HG02970 (cell line): ENCODE measurements around the gene TMEM255B.

ENCODE experiments used
- ATAC-seq: cut with Tn5 transposase; IDR thresholded peaks from one replicate; pipeline ENCODE4 v1.9.1; 2021; ENCODE audit warnings: mild to moderate bottlenecking, moderate library complexity, moderate number of reproducible peaks; ENCODE audit not compliant: unreplicated experiment, low FRiP score

TMEM255B gene

DNA sequence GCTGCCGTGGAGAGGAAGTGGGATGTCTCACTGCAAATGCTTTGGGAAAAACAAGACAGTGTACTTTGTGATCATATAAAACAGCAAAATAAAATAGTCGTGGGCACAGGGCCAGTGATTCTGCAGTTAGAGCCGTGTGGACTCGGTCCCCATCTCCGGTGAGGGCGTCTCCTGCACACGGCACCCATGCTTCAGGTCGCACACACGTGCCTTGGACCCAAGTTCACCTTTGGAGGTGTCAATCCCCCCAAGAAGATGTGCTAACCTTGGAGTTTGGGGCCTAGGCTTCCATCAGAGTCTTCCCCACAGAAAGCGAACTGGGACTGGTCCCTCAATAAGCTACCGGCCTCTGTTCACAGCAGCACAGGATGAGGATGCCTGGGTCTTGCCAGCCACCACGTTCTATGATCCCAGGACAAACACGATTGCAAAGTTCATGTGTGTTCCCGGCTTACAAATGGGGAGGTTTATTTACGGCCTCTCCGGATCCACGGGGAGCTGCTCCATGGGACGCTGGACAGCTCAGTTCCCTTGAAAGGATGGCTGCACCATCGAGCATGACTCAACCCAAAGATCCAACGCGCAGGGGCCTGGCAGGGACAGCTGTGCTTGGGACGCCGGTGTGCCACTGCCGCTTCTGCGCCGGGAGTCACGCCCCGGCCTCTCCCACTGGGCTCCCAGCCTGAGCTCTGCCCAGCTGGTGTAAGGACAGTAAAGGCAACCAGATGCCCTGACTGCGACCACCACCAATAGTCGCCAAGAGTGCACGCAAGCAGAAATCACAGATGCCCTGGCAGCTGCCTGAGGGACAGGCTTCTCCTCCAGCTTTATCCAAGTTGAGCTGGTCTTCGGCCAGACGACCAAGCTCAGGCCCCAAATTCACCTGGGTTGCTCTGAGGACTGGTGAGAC lies 96.2 kb downstream of the TMEM255B start:
- no peak for ATAC-seq

DNA sequence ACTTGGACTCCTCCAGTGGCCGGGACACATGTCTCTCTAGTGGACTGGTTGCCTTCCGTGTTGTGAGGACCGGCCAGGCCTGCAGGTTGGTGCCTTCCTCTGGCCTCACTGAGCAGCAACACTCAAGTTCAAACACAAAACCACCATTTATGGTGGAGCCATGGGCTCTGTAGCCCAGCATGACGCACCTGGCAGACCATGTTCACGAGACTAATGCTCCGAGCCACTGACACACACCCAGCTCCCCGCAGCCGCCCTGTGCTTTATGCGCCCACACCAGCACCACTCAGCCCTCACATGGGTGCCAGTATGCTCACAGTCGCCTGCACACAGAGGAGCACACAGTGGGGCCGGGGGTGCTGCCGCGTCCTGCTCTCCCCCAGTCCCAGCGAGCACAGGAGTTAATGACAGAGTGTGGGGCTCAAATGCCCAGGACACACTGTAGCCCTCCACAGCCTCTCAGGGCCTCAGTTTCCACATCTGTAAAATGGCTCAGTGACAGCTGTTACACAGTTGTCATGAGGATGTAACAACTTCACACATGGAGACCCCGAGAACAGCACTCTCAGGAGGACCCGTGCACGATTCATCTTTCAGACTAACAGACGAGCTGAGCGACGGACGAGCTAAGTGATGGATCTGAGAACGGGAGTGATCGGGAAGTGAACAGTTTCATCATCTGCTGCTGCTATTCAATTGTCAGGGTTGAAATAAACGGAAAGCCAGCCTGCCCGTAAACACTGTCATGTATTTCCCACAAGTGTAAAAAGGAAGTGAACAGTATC lies 97.1 kb downstream of the TMEM255B start:
- no peak for ATAC-seq

DNA sequence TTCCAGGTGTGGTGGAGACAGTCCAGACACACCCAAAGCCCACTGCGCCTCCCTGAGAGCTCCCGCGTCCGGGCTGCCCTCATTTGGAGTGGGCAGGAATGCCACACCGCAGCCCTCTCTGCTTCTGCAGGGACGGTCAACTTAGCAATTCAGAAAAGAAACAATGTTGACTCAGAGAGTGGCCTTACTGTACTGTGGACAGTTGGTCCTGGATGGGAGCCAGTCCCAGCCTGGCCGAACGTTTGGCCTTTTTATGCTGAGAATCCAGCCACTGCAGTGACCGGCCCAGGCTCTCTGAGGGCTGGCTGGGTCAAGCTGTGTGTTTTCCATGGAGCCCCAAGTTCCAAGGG lies 97.7 kb downstream of the TMEM255B start:
- no peak for ATAC-seq

DNA sequence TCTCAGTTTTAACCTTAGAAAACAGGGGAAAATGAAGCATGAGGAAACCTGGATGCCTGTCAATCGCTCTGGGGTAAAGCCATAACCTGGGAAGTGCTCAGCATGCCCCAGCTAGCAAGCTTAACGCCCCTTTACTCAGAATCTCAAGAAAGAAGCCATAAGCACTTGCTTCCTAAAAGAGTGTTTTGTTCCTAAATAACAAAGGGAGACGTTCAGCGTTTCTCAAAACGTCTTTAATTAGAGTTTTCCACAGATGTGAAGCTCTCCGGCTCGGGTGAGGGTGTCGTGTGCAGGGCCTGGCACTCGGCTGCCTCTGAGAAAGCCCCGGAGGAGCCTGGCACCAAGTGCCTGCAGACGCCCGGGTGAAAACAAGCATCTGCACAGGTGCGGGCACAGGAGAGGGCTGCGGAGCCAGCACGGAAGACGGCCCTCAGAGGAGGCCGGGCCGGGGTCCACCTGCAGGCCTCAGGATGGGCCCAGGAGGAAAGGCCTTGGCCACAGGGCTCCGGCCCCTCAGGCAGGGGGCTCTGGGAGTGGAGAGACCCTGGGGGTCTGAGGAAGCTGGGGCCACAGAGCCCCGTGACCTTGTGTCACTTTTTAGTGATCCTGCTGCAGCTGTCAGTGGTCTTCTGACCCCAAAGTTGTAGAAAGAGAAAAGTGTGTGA lies 98.6 kb downstream of the TMEM255B start:
- ATAC-seq, result no peak

DNA sequence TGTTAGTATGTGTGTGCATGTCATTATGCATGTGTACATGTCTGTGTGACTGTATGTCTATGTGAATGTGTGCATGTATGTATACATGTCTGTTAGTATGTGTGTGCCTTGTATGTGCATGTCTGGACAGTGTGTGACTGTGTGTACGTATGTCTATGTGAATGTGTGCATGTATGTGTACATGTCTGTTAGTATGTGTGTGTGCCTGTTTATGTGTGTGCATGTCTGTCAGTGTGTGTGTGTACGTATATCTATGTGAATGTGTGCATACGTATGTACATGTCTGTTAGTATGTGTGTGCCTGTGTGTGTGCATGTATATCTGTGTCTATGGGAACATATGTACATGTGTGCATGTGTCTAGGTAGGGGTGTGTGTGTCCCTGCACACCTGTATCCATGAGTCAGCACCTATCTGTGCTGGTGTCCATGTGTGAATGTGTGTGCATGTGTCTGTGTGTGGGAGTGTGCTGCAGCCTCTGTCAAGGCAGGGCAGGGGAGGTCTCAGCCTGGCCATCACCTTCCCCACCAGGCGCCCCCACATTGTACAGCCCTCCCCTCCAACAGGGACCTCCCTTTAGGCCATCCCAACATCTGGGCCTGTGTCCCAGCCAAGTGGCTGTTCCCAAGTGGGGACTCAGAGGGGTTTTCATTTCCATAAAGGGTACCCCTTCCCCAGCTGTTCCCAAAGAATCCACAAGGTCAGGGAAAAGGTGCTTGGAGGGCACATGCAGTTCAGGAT lies 100.5 kb downstream of the TMEM255B start:
- no peak for ATAC-seq

DNA sequence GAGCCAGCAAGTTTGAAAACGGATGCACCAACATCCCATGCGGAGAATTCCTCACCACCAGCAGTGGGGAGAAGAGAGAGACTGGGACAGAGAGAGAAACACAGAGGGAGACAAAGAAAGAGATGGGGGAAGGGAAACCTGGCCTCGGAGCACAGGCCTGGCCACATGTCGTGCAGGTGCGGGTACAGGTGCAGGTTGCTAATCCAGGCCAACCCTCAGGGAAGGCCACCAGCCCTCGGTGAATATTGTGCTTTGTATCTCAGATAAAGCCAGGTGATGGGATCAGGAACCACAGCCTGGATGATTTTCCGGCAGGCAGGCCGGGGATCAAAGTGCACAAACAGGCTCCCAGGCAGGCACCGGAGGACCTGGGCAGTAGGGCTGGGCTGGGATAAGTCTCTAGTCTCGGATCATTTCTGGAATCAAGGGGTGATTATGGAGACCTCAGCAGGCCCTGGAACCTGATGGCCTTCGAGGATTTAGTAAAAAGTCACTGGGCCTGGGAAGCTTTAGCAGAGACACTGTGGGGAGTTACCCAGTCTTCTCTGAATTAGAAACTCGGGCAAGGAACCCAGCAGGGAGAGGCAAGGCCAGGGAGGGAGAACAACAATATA lies 101.1 kb downstream of the TMEM255B start:
- no peak for ATAC-seq

DNA sequence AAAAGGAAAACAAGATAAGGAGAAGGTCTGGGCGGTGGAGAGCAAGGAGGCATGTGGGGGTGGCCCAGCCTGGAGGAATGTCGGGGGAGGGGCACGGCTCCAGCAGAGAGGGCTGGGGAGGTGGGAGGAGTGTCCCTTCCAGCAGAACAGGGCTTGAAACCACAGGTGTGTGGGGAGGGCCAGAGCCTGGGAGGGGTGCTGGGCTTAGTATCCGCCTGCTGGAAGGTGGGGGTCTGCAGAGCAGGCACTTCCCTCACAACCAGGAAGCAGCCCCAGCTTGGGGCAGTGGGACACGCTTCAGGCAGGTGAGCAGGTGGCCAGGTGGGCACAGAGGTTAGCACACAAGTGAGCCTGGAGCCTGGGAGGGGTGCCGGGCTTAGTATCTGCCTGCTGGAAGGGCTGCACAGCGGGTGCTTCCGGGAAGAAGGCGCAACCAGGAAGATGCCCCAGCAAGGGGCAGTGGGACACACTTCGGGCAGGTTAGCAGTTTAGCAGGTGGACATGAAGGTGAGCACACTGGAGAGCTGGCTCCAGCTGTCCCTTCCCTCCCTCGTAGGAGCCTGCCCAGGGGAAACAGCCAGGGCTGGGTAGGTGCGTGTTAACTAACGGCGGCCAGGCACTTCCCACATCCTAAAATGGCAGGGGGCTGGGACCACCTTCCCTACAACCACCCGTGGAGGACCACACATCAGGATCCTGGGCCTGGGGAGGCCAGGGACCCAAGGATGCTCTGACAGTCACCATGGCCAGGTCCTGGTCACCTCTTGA lies 101.8 kb downstream of the TMEM255B start:
- no peak for ATAC-seq

DNA sequence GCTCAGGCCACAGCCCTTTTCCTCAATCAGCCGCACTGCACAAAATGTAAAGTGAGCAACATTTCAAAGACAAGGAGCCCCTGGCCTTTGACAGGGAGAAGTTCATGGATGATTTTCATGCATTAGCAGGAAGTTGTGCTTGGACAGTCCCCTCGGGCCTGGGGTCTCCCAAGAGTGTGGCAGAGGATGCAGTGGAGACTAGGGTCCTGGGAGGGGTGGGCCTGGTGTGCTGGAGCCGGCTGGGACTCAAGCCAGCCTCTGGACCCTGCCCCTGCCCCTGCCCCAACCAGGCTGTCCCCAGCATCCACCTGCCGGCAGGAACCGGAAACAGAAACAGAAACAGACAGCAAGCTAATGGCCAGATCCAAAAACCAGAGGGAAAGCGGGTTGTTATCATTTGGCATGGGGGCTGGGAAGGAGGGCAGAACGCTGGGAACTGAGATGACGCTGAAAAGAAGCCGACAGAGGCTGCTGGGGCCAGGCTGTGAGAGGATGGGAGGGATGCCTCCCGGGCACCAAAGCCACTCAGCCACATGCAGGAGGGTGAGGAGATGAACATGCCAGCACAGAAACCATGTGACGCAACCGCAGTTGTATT lies 102.5 kb downstream of the TMEM255B start:
- no peak for ATAC-seq

DNA sequence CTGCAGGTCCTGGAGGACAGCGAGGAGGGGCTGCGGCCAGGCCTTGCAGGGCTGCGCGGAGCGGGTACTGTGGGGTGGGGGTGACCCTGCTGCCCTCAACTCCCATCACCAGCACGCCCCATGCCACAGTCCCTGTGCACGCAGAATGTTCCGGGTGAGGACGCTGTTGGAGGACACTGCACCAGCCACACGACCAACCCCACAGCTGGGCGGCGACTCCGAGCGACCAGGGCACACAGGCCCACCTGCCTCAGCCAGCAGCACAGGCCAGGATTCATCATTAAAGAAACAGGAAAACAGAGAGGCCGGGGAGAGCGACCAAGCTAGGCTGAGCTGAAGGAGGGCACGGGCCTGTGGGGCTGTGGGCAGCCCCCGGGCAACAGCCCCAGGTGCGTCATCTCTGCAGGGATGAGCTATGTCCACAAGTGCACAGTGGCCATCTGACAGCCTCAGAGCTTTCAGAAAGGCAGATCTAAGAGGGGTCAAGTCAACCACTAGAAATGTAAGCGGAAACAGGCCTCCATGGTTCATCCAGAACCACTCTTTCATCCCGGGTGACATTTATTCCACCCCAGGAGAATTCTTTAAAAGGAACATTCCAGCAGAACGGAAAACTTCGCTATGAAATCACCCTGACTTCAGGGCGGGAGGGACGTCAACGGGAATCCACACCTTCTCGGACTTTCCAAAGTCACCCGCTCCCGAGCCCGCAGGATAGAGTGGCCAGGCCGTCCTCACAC lies 103.3 kb downstream of the TMEM255B start:
- no peak for ATAC-seq

DNA sequence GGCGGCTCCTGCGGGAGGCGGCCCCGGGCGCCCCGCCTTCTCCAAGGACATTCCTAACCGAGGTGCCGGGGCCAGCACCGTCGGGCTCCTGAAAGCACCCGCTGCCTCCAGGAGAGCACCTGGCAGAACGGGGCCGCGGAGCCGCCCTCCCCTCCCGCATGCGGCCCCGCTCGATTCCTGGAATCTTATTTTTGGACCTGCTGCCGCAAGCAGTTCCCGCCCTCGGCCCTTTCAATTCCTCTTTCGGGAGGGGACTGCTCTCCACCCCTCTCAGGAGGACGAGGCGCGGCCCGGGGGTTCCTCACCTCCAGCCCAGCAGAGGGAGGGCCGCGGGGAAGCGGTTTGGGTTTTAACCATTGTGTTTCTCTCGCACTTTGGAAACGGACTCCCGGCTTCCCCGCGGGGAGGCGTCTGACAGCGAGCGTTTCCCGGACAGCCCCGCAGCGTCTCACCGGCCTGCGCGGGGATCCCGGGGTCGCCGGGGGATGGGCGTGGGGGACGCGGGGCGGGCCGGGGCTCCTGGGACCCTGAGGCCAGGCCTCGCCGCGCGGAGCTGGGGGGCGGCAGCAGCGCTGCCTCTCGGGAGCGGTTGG lies 104.0 kb downstream of the TMEM255B start:
- no peak for ATAC-seq

DNA sequence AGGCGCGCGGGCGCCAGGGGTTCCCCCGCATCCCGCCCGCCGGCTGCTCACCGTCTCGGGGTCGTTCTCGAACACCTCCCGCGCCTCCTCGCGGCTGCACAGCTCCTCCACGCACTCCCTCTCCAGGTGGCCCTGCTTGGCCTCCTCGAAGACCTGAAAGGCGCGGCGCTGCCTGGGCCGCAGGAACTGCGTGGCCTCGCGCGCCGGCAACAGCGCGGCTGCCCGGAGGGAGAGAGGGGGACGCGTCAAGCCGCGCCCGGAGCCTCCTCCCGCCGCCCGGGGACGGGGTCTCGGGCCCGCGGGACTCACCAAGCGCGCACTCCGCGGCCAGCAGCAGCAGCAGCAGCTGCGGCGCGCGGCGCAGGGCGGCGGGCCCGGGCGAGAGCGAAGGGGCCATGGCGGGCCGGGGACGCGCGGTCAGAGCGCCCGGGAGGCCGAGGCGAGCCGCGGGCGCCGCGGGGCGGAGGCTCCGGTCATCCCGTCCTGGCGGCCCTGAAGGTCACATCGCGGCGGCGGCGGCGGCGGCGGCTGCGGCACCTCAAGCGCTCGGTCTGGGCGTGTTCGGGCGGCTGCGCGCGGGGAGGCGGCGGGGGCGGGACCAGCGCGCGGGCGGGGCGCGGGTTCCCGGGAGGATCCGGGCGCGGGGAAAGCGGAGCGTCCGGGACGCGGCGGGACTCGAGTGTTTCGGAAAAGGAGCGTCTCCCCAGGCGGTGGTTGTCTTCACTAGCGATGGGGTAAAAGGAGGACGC lies 104.7 kb downstream of the TMEM255B start, which contains the start of gene GAS6:
TSS of gene GAS6 (minus strand) at position 553 of the 749 bp plus-strand sequence. CDS start at position 397, 156 bp downstream.
- no peak for ATAC-seq

DNA sequence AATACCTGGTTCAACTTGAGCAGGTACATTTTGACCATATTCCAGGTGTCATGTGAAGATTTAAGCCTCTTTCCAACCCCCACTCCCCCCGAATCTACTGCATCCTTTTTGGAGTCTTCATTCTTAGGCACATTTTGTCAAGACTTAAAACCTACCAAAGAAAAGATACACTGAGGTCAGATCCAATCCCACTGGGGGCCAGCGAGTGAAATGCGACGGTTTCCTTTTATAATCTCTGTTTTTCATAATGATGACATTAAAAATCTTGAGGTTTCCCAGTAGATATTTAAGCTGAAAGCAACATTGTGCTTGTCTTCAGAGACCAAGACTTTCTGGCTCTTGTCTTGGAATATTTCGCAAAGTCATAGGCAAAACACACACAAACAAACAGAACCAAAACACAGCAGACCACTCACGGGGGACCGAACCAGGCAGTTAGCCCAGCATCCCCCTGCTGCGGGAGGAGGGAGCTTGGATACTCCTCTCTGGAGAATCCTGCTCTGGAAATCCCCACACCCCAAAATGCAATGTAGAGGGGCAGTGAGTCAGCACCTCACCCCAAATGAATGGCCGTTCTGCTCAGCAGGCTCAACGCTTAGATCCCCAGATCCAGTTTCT lies 105.4 kb downstream of the TMEM255B start:
- ATAC-seq, result no peak

DNA sequence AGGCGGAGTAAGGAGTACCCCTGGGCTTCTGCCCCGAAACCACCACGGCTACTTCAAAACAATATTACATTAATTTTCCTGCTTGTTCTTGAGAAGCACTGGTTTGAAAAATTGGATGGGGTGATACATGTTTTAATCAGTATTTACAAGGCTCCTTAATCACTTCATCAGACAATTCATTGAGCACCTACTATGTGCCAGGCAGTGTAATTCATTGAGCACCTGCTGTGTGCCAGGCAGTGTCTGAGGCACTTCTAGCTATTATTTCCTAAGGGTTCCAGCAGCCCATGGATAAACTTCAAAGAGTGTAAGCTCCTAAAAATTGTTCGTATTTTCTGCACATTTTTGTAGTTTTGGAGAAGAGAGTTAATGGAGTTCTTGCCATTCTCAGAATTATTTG lies 106.4 kb downstream of the TMEM255B start:
- ATAC-seq, result no peak
